Superior temporal gyrus (tissue), 1 donor: ENCODE data around the gene CATSPER1.
"Not testable (repeated sequence)": the region's sequence is repeated elsewhere in the genome, so short reads cannot be mapped to it uniquely, and the experiment has no call there.

Experiments
- DNase-seq: peaks from one replicate; pipeline ENCODE4 v3.0.0-alpha.2; 2016; ENCODE audit errors: extremely low spot score

CATSPER1 gene

DNA sequence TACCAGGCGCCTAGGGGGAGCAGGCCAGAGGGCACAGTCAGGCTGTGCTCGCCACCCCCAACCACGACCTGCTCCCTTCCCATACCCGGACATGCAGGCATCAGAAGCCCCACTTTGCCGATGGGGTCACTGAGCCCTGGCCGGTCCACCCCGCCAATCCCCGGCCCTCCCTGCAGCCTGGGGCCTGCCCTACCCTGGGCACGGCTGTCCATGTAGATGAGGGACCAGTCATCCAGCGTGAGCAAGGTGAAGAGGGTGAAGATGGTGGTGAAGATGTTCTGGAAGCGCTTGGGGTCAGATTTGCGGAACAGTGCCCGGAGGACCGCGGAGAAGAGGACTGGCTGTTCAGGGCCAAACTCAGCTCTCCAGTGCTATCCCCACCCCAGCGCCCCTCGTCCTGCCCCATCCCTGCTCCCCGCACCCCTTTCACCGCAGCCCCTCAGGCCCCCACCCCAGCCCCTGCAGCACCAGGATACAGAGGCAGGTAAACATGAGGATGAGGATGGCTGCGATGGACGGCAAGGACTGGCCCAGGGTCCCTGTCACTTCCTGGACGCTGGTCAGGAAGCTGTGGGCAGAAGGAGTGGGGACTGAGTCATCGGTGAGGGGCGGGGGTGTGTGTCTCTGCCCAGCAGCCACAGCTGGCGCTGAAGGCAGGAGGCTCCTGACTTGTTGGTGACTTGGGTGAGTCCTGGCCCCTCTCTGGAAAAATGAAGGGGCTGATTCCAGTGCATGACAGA, 5.5 kb downstream of the CATSPER1 start:
- DNase-seq: no peak

DNA sequence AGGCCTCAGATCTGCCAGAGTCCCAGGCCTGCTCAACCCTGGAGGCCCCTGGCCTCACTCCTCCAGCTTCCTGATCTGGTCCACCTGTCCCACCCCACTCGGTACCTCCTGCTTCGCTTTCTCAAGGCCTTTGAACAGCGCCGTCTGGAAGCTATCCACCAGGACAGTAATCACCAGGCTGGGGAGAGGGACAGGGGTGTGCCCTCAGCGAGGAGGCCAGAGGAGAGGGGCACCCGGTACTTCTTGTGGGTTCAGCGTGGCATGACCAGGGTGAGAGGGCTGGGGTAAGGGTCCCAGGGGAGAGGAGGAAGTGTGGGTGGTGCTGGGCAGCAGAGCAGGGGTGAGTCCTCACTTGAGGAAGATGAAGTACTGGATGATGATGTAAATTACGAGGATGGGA, 6.1 kb downstream of the CATSPER1 start:
- no peak for DNase-seq

DNA sequence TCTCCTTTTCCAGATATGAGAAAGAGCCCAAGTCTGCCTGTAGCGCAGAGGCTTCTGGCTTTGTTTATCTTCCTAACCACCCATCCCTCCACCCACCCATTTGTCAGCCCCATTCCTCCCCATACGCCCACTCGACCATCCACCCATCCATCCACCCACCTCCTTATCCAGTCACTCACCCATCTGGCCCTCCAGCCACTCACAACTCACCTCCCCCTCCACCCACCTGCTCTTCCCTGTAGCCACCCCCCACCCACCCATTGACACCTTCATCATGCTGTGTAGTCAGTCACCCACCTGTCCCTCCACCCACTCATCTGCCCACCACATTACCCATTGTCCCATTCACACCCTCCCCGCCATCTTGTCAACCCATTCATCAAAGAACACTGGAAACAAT, 9.0 kb downstream of the CATSPER1 start:
- DNase-seq: no peak

DNA sequence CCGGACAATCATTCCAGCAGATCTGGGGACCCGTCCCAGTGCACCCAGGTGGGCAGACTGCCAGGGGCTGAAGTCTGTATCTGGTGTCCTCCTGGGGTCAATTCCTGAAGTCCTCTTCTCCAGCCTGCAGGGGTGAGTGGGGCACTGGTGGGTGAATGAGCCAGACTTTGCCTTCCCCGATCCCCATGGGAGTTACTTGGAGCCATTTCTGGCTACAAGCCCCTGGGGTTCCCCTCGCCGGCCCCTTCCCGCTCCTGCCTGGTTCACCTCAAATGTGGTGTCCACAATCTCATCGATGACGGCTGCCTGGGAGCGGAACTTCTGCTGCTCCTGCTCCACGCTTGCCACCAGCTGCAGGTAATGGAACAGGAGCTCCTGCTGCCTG, 9.5 kb downstream of the CATSPER1 start:
- DNase-seq: no peak

DNA sequence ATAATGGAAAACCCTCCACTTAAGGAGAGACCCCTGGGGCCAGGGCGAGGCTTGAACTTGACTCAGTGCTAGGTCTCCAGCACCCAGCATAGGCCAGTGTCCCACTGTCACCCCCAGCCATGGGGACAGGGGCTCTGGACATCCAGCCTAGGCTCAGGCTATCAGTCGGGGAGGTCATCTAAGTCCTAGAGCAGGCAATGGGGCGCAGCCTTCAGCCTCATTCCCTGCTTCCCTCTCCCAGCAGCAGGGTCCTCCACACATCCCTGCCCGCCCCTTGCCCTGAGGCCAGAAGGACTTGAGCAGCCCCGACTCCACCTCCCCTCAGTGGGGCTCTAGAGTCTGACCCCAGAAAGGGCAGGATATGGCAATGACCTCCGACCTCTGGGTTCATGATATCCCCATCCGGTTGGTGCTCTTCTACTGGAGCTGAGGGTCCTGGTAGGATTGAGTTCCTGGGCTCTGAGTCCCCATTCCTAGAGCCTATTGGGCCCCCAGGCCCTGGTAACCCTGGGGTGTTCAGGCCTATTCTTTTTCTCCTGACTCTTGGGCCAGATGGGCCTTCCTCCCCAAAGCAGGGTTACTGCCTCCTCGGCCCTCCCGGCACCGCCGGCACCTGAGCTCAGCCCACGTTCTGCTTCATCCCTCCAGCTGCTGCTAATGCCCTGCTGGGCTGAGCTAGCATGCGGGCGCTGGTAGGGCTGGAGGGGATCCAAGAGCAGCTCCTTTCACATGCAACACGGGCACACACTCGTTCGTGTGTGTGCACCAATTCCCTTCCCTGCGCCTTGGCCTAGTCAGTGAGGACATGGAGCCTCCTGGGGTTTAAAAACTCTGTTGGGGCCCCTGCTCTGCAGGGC, 10.1 kb downstream of the CATSPER1 start:
- no peak for DNase-seq

DNA sequence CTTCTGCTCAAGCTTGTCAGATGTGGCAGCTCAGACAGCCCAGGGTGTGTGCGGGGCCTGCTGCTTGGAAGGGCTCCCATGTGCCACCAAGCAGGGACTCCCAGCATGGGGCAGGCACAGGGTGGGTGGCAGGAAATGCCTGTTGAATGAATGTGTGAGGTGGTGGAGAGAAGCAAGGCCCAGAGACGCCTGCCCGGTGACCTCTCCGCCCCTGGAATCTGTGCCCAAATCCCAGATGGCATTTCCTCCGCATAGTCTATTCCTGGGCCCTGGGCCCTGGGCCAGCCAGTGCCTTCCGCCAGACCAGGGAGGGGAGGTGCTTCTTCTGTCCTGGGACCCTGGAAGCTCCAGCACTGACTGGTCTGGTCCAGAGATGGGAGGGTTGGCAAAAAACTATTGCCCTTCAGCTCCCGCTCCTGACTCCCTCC, 10.8 kb downstream of the CATSPER1 start:
- no peak for DNase-seq

DNA sequence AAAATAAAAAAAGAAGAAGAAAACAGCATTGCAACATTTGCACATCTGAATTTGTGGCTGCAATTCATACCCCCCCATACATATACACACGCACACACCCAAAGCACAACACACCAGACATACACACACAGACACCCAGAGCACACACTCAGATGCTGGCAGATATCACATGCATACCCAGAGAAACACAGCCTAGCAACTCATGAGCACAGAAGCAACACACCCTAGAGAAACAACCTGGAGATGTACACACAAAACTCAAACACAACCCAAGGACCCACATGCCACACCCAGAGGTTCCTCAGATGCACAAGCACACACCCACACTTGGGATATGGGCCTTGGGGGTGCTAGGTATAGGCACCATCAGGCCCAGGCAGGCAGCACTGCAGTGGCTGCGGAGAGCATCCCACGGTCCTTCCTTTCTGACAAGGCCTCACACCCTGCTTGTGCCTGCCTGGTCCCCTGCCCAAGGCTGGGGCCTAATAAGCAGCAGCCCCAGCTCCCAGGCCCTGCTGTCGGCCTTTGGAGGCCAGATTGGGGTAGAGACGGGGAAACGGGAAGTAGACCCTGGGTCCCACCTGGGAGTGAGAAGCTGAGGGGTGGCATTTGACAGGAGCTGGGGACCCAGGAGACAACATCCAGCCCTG, 11.3 kb downstream of the CATSPER1 start:
- no peak for DNase-seq

DNA sequence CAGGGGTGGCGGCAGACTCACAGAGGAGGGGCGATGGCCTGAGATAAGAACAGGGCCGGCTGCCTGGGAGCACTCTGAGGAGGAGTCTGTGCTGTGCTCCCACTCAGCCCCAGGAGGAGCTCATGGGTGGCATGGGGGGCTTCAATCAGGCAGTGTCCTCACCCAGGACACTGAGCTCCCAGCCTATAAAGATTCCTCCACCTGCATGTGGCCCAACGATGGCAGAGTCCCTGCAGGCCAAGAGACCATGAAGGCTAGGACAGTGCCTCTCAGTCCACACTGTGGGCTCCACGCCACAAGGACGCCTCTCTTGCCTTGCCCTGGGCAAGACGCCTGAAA, 12.5 kb downstream of the CATSPER1 start:
- DNase-seq: no peak

DNA sequence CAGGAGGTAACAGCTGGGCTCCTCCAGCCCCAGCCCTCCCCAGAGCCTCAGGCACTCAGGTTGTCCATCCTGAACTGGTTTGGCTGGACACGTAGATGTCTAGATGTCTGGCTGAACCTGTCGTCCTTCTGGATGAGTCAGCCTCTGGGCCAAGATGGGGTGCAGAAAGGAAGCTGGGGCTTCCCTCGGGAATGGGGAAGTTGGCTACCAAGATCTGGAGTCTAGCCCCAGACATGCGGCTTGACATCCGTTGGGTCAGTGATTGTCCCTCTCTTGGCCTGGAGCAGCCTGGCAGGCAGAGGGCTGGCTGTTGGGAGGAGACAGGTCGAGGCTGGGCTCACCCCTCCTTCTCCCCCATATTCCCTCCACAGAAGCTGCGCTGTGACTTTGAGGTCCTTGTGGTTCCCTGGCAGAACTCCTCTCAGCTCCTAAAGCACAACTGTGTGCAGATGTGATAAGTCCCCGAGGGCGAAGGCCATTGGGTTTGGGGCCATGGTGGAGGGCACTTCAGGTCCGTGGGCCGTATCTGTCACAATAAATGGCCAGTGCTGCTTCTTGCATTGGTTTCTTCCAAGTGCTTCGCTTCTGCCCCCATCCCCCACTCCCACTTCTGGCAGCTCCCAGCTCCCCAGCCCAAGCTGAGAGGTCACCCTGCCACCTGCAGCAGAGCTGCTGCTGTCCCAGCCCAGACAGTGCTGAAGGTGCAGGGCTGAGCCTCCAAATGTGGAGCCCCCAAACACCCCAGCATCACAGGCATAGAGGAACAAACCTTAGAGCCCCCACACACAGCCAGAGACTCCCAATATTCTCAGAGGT, 13.1 kb downstream of the CATSPER1 start:
- no peak for DNase-seq

DNA sequence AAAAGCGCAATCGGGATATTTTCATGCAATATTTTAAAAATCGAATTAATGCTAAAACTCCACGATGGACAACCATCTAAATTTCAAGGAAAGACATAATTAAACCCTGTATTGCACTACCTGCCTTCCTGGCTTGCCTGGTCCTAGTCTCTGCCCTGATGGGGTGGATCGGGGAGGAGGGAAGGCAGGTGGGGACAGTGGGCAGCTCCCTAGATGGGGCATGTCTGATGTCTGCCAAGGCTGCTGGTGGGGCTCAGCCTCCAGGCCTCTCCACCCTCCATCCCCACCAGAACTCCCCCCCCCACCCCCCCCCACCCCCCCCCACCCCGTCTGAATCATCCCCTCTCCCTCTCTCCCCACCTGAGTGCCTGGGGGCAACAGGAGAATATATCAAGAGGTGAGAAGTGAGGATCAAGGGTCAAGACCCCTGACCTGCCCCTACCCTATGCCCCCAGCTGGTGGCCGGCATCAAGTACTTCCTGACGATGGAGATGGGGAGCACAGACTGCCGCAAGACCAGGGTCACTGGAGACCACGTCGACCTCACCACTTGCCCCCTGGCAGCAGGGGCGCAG, 13.8 kb downstream of the CATSPER1 start:
- DNase-seq: no peak

DNA sequence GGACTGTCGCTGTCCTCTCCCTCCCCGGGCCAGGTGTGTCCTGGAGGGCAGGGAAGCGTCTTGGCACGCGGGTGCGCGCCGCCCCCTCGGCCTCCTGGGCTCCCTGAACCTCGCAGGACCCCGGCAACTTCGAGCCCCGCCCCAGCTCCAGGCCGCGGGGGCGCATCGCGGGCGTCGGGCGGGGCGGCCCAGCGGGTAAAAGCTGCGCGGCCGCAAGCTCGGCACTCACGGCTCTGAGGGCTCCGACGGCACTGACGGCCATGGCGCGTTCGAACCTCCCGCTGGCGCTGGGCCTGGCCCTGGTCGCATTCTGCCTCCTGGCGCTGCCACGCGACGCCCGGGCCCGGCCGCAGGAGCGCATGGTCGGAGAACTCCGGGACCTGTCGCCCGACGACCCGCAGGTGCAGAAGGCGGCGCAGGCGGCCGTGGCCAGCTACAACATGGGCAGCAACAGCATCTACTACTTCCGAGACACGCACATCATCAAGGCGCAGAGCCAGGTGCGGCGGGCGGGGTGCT, 14.4 kb downstream of the CATSPER1 start, which contains the start of gene CST6:
TSS of gene CST6 (plus strand) at position 224 of the 519 bp plus-strand sequence. CDS start at position 261, 37 bp downstream.
- DNase-seq: no peak

DNA sequence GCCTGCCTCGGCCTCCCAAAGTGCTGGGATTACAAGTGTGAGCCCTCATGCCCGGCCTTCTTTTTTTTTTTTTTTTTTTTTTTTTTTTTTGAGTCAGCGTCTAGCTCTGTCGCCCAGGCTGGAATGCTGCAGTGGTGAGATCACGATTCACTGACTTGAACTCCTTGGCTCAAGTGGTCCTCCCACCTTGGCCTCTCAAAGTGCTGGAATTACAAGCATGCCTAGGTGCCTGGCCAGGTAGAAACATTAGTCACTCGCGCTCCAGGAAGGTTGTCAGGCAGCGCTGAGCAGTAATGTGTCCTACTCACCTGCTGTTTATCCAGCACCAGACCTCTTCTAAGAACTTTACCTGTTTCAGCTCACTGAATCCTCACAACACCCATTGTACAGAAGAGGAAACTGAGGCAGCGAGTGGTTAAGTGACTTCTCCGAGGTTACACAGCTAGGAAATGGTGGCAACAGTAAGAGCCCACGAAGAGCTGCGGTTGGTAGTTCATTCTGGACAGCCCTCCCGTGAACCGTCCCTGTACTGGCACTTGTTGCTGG, 15.0 kb downstream of the CATSPER1 start:
- DNase-seq: no peak

DNA sequence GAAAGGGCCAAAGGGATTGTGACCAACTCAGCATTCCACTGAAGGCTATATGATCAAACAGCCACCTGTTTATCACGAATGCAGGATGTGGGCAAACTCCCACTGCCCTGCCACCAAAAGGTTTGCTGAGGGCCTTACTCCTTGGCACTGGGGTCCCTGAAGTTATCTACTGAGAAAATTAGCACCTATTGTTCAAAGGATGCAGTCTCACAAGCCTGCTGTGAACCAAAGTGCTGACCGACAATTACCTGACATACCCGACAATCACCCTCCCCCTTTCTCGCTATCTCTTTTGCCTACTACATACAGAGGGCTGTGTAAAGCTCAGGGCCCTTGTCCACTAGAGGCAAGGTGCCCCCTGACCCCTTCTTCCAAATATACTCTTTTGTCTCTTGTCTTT, 16.2 kb downstream of the CATSPER1 start:
- not testable (repeated sequence) for DNase-seq

DNA sequence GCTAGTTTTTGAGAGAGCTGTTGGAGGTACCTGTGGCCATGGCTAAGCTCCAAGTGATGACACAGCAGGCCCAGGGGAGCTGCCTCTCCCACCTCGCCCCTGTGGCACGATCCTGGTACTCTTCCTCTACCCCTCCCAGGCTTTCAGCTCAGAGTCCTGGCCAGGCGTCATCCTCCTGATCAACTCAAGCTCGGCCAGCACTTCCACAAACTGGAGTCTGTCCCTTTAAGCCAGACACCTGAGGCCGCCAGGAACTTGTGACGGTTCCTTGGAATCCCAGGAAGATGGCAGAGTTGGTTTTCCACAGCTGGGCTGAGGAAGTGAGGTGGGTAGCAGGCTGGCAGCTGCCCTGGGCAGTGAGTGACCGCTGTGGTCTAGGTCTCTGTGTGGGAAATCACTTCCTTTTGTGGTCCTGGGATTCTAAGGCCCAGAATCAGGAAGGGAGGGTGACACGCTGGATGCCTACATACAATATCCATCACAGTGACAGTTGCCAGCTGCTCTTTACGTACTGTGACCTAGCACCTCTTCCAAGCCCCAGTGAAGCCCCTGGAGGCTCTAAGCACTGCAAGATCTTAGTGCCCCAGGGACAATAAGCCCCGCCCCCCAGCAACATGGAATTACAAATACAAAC, 17.7 kb downstream of the CATSPER1 start:
- DNase-seq: no peak

DNA sequence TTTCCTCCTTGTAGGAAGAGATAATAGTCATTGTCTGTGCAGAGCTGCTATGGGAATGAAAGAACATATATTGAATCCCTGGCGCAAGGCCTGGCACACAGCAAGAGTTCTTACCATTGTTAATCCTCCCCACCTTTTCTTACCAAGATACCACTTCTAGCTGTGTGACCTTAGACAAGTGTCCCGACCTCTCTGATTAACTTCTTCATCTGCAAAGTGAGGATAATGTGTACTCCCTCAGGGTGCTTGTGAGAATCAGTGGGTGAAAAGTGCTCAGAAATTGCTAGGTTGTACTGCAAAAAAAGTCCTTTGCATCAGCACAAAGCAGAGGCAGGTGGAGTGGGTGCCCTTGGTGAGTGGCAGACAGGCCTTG, 18.2 kb downstream of the CATSPER1 start:
- no peak for DNase-seq

DNA sequence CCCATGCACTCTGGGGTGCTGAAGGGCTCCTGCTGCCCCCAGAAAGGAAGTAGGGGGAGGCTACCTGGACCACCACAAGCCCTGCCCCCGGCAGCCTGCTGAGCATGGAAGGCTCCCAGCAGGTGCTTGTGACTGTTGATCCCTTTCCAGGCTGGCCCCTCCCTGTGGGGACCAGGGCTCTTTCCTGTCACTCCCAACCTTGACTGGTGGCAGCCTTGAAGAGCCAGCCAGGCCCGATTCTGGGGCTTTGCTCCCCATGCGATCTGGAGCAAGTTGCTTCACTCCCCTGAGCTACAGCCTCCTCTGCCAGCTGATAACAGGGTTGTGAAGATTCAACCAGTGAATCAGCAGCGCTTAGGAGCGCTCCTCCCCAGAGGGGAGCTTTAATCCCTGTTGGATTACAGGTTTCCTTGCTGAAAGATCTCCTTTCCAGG, 19.1 kb downstream of the CATSPER1 start:
- DNase-seq: no peak

DNA sequence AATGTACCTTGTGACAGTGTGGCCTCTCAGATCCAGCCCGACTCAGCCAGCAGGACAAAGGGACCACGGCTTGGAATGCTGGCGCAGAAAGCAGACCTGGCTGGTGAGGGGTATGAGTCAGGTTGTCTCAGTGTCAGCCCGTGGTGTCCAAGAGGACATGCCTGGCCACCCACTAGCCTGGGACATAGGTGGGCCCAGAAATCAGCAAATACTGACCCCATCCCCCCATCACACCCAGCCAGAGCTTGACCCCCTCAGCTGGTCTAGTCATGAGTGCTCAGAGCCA, 19.4 kb downstream of the CATSPER1 start:
- no peak for DNase-seq

DNA sequence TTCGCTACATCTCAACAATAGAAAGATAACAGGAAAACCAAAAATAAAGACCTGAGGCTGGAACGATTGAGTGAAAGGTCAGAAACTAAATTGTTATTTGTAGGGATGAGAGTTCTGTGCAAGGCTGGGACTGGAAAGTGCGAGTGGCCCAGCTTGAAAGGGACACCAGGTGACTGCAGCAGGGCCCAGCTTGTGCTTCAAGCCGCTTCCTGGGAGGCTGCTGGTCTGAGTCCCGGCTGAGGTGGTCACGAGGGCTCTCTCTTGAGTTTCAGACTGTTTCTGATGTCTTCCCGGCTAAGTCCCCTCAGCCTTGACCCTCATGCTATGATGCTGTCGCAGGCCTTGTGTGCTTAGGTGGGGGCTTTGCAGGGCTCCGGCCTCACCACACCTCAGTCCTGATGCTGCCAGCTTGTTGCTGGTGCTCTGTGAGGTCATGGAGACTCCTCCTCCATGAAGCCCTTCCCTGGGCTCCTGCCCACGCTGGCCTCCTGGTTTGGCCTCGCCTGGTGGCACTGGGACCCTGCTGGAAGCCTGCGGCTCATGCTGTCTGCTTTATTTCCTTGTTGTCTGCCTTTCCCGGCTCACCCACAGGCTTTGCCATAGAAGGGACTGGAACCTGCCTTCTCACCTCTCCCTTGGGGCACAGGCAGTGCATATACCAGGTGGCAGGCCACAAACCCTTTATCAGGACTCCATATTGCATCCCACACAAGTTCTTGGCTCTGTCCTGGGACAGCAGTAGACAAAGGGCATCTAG, 20.0 kb downstream of the CATSPER1 start:
- DNase-seq: no peak

DNA sequence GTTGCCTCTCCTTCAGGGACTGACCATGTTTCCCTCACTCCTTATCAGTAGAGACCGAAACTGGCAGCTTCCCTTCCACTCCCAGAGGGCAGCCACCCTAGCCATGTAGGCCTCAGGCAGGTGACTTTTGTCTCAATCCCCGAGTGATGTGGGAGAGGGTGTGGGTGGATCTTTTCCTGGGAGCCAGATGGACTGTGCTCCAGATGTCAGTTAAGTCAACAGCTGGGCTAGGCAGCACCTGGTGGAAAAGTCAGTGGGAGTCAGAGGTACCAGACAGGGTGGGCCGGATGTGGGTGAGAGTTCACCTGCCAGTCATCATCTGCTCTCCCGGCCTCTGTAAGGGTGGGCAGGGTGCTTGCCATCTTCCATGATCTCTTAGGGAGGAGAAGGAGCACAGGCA, 22.1 kb downstream of the CATSPER1 start:
- no peak for DNase-seq

DNA sequence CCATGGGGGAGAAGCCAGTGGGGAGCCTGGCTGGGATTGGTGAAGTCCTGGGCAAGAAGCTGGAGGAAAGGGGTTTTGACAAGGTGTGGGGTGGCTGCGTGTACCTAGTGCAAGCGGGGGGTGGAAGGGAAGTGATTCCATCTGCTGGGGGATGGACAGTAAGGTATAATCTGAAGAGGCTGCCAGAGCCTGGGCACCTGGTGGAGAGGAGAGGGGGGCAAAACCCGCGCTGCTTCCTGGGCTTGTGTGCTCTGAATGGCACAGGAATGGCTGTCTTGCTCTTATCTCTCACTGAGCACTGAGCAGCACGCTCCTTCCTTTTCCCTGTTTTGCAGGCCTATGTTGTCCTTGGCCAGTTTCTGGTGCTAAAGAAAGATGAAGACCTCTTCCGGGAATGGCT, 23.0 kb downstream of the CATSPER1 start:
- DNase-seq: no peak
